Neutrophil (primary cell): ENCODE results near the gene MIB2.

Experiments used
- H3K27ac ChIP-seq: fragments of 200-600 bp; sonication (generic); 2 replicates; pipeline ENCODE4 v1.5.1; 2016; ENCODE audit warnings: mild to moderate bottlenecking, moderate library complexity
- H3K27me3 ChIP-seq: fragments of 200-600 bp; sonication (generic); 2 replicates; pipeline ENCODE4 v1.6.0; 2016; ENCODE audit warnings: mild to moderate bottlenecking
- H3K36me3 ChIP-seq: fragments of 200-600 bp; sonication (generic); 2 replicates; pipeline ENCODE4 v1.5.1; 2017
- H3K4me1 ChIP-seq, 2 experiments: fragments of 200-600 bp in 1 of 2; sonication (generic) in 1 of 2; 1 replicate in 1 of 2; 2 replicates in 1 of 2; pipeline versions ENCODE4 v1.5.1 to v1.6.1; 2013 to 2016; ENCODE audit warnings: low read depth in 1 of 2, low read length in 1 of 2, mild to moderate bottlenecking in 1 of 2, moderate library complexity in 1 of 2; ENCODE audit not compliant: control insufficient read depth in 1 of 2, insufficient read depth in 1 of 2
- H3K4me3 ChIP-seq, 2 experiments: fragments of 200-600 bp in 1 of 2; sonication (generic) in 1 of 2; 1 replicate in 1 of 2; 2 replicates in 1 of 2; pipeline ENCODE4 v1.5.1; 2013 to 2016; ENCODE audit warnings: low read depth in 1 of 2, low read length in 1 of 2, mild to moderate bottlenecking in 1 of 2, moderate library complexity in 1 of 2
- H3K9me3 ChIP-seq: fragments of 200-600 bp; sonication (generic); 2 replicates; pipeline ENCODE4 v1.5.1; 2016
- CTCF ChIP-seq: fragments of 200-600 bp; sonication (generic); IDR thresholded peaks from 2 replicates; pipeline ENCODE4 v1.5.1; 2016; ENCODE audit warnings: antibody characterized with exemption

Gene MIB2

GRCh38 chr1:1615256-1616044, at the start of gene MIB2:
Gene MIB2, plus strand, starts transcription at chr1:1615500. Its CDS starts 7,953 bp downstream, at chr1:1623453.
- no peaks in the 10 kb centered on the region for H3K9me3 ChIP-seq
- peak within 1 kb of the TSS; percentile 99 for H3K27ac ChIP-seq
- H3K4me3 ChIP-seq, result peak within 1 kb of the TSS; percentile 82 to 99
- H3K36me3 ChIP-seq, result no peaks in the 10 kb centered on the region
- H3K4me1 ChIP-seq, result peaks cover 29 to 32% of the 10 kb centered on the region in 2 experiments
- TF ChIP-seq CTCF, result no peak
- H3K27me3 ChIP-seq, result no peaks in the 10 kb centered on the region

GRCh38 chr1:1567152-1567875, 48.0 kb upstream of the MIB2 start:
- peaks cover 49% of the 10 kb centered on the region for H3K36me3 ChIP-seq
- H3K9me3 ChIP-seq, result no peaks in the 10 kb centered on the region
- H3K4me1 ChIP-seq, result peaks cover 0 to 3% of the 10 kb centered on the region in 2 experiments
- no peaks in the 10 kb centered on the region for H3K27me3 ChIP-seq
- no peak overlapping the region for H3K27ac ChIP-seq
- no peak overlapping the region for H3K4me3 ChIP-seq
- no peak for TF ChIP-seq CTCF

GRCh38 chr1:1567891-1568291, 47.4 kb upstream of the MIB2 start:
- H3K4me3 ChIP-seq, result no peak overlapping the region
- no peak overlapping the region for H3K27ac ChIP-seq
- H3K27me3 ChIP-seq, result no peaks in the 10 kb centered on the region
- peaks cover 43% of the 10 kb centered on the region for H3K36me3 ChIP-seq
- no peaks in the 10 kb centered on the region for H3K9me3 ChIP-seq
- H3K4me1 ChIP-seq, result peaks cover 5 to 6% of the 10 kb centered on the region in 2 experiments
- TF ChIP-seq CTCF, result no peak

- Histone ChIP-seq H3K4me1 (peaks cover 13 to 16% of the 10 kb centered on the region in 2 experiments), H3K27me3 (no peaks in the 10 kb centered on the region), H3K36me3 (peaks cover 29% of the 10 kb centered on the region), H3K27ac (no peak overlapping the region), H3K4me3 (no peak overlapping the region), H3K9me3 (no peaks in the 10 kb centered on the region)
- TF ChIP-seq CTCF, result no peak
These were observed 46.0 kb upstream of the MIB2 start for GRCh38 chr1:1569341-1569740.

GRCh38 chr1:1573843-1574720, 41.2 kb upstream of the MIB2 start:
- TF ChIP-seq CTCF, result no peak
- H3K36me3 ChIP-seq, result peaks cover 11% of the 10 kb centered on the region
- H3K27ac ChIP-seq, result peak overlapping the region; percentile 99
- H3K4me3 ChIP-seq, result peak overlapping the region; percentile 81 to 99
- H3K9me3 ChIP-seq, result no peaks in the 10 kb centered on the region
- peaks cover 19 to 25% of the 10 kb centered on the region in 2 experiments for H3K4me1 ChIP-seq
- peaks cover 13% of the 10 kb centered on the region for H3K27me3 ChIP-seq
